ENCODE data around the gene CCER1.

The CCER1 gene

GRCh38 chr12:90916516-90916915 is 38.5 kb downstream of the CCER1 start:
- DNase-seq, result no peak

GRCh38 chr12:90915353-90915752 is 39.6 kb downstream of the CCER1 start:
- DNase-seq, result no peak

GRCh38 chr12:90910958-90911357 is 44.0 kb downstream of the CCER1 start:
- no peak for DNase-seq

- no peak for DNase-seq
Measured at GRCh38 chr12:90909069-90909770, 45.8 kb downstream of the CCER1 start.

GRCh38 chr12:90908465-90908864 is 46.5 kb downstream of the CCER1 start:
- no peak for DNase-seq

- DNase-seq, result no peak
Measured at GRCh38 chr12:90905691-90906370, 49.1 kb downstream of the CCER1 start.

- DNase-seq, result no peak
Measured at GRCh38 chr12:90902596-90902995, 52.4 kb downstream of the CCER1 start.
